Adrenal gland (tissue), 5 donors: ENCODE data around the gene C1orf167.

Source experiments
- POLR2A ChIP-seq, 2 donors: fragments of 450-650 bp; IDR thresholded peaks; one replicate each; pipeline ENCODE4 v1.6.1; 2017; ENCODE audit warnings: antibody characterized with exemption in 2 of 2, mild to moderate bottlenecking in 2 of 2, moderate library complexity in 1 of 2
- TF ChIP-seq, protein P1 (sequence below), 6 experiments: fragments of 450-650 bp in 4 of 6; fragments of 200-600 bp in 2 of 6; sonication (generic) in 1 of 6; IDR thresholded peaks; 1 replicate in 5 of 6; 2 replicates in 1 of 6; pipeline versions ENCODE4 v1.5.1 to v1.8.0; 2016 to 2021; ENCODE audit warnings: antibody characterized with exemption in 6 of 6, mild to moderate bottlenecking in 2 of 6, moderate library complexity in 1 of 6
- donor health status: DM: no; HTN: no; CAD: no.

DNA sequence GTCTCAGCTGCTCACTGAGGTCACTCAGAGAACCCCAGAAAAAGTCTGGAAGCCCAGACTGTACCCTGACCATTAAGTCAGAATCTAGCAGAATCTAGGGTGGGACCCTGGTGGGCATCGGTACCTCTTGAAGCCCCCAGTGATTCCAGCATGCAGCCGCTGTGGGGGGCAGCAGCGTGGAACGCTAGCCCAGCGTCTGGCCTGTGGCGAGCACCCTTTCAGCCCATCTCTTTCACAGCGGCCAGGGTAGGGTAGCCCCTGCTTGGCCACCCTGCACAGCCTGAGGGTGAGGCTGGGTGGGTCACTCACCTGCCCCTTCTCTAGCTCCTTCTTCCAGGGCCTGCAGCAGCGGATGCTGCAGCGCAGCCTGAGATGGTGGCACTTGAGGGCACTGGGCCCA is 16.3 kb downstream of the C1orf167 start:
- TF ChIP-seq, protein P1, sequence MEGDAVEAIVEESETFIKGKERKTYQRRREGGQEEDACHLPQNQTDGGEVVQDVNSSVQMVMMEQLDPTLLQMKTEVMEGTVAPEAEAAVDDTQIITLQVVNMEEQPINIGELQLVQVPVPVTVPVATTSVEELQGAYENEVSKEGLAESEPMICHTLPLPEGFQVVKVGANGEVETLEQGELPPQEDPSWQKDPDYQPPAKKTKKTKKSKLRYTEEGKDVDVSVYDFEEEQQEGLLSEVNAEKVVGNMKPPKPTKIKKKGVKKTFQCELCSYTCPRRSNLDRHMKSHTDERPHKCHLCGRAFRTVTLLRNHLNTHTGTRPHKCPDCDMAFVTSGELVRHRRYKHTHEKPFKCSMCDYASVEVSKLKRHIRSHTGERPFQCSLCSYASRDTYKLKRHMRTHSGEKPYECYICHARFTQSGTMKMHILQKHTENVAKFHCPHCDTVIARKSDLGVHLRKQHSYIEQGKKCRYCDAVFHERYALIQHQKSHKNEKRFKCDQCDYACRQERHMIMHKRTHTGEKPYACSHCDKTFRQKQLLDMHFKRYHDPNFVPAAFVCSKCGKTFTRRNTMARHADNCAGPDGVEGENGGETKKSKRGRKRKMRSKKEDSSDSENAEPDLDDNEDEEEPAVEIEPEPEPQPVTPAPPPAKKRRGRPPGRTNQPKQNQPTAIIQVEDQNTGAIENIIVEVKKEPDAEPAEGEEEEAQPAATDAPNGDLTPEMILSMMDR (IDR thresholded peaks at IDR 0.05): no peak
- no peak for TF ChIP-seq POLR2A (IDR thresholded peaks at IDR 0.05)
